ENCODE measurements around the gene MGST1. TPM values are rescaled to one million over a fixed set of nuclear protein-coding genes. Genes with fewer than 3 reads are reported as not detected.
"Not testable (repeated sequence)": the region's sequence is repeated elsewhere in the genome, so short reads cannot be mapped to it uniquely, and the experiment has no call there.

The MGST1 gene
- total and polyA plus RNA-seq, 2 experiments from 2014 or later: 44.8 to 261 TPM

GRCh38 chr12:16361142-16361783, 13.8 kb downstream of the MGST1 start:
- no peak overlapping the region for H3K4me3 ChIP-seq
- no peaks in the 10 kb centered on the region for H3K9me3 ChIP-seq (ENCODE audit: low read depth)
- no peak for DNase-seq (ENCODE audit: low read depth in 1 of 2, low spot score in 1 of 2)
- H3K36me3 ChIP-seq: no peaks in the 10 kb centered on the region
- TF ChIP-seq, protein P1, sequence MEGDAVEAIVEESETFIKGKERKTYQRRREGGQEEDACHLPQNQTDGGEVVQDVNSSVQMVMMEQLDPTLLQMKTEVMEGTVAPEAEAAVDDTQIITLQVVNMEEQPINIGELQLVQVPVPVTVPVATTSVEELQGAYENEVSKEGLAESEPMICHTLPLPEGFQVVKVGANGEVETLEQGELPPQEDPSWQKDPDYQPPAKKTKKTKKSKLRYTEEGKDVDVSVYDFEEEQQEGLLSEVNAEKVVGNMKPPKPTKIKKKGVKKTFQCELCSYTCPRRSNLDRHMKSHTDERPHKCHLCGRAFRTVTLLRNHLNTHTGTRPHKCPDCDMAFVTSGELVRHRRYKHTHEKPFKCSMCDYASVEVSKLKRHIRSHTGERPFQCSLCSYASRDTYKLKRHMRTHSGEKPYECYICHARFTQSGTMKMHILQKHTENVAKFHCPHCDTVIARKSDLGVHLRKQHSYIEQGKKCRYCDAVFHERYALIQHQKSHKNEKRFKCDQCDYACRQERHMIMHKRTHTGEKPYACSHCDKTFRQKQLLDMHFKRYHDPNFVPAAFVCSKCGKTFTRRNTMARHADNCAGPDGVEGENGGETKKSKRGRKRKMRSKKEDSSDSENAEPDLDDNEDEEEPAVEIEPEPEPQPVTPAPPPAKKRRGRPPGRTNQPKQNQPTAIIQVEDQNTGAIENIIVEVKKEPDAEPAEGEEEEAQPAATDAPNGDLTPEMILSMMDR (IDR thresholded peaks at IDR 0.05; ENCODE audit: low read depth, low read length): no peak
- H3K27ac ChIP-seq: no peak overlapping the region
- H3K4me1 ChIP-seq (ENCODE audit: low read depth): peaks cover 12% of the 10 kb centered on the region
- H3K27me3 ChIP-seq: no peaks in the 10 kb centered on the region

GRCh38 chr12:16362550-16362949, 15.1 kb downstream of the MGST1 start:
- TF ChIP-seq, protein P1 (IDR thresholded peaks at IDR 0.05; ENCODE audit: low read depth, low read length): no peak
- Histone ChIP-seq H3K4me3 (no peak overlapping the region), H3K36me3 (no peaks in the 10 kb centered on the region), H3K9me3 (ENCODE audit: low read depth) (no peaks in the 10 kb centered on the region), H3K27ac (no peak overlapping the region), H3K27me3 (no peaks in the 10 kb centered on the region), H3K4me1 (ENCODE audit: low read depth) (peaks cover 12% of the 10 kb centered on the region)
- DNase-seq (ENCODE audit: low read depth in 1 of 2, low spot score in 1 of 2): no peak

GRCh38 chr12:16369156-16369555, 21.7 kb downstream of the MGST1 start:
- TF ChIP-seq, protein P1 (IDR thresholded peaks at IDR 0.05; ENCODE audit: low read depth, low read length): no peak
- Histone ChIP-seq H3K4me1 (ENCODE audit: low read depth) (no peaks in the 10 kb centered on the region), H3K9me3 (ENCODE audit: low read depth) (no peaks in the 10 kb centered on the region), H3K27ac (no peak overlapping the region), H3K27me3 (no peaks in the 10 kb centered on the region), H3K4me3 (no peak overlapping the region), H3K36me3 (no peaks in the 10 kb centered on the region)
- no peak for DNase-seq (ENCODE audit: low read depth in 1 of 2, low spot score in 1 of 2)

DNA sequence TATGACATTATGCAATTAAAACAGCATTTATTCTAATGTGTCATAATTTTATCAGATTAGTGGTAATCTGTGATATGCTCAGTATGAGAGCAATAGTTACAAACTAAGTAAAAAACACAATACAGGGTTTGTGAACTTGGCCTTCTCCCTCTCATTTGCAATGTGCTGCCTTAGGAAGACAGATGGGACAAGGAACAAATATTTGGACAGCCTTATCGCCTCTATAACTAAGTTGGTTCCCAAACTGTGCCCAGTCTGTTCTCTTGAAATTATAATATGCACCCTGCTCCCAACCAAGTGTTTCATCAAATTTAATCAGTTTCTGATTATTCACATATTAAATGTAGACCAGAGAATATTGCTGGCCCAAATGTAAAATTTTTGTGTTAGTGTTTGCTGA, 22.7 kb downstream of the MGST1 start:
- H3K36me3 ChIP-seq: no peaks in the 10 kb centered on the region
- no peaks in the 10 kb centered on the region for H3K27me3 ChIP-seq
- no peak for DNase-seq (ENCODE audit: low read depth in 1 of 2, low spot score in 1 of 2)
- H3K27ac ChIP-seq: no peak overlapping the region
- no peaks in the 10 kb centered on the region for H3K4me1 ChIP-seq (ENCODE audit: low read depth)
- no peak overlapping the region for H3K4me3 ChIP-seq
- H3K9me3 ChIP-seq (ENCODE audit: low read depth): no peaks in the 10 kb centered on the region
- TF ChIP-seq, protein P1 (IDR thresholded peaks at IDR 0.05; ENCODE audit: low read depth, low read length): no peak

GRCh38 chr12:16382652-16383312, 35.3 kb downstream of the MGST1 start:
- not testable (repeated sequence) for H3K9me3 ChIP-seq (ENCODE audit: low read depth); H3K4me3 ChIP-seq; DNase-seq (ENCODE audit: low read depth in 1 of 2, low spot score in 1 of 2); H3K36me3 ChIP-seq; H3K27ac ChIP-seq; H3K27me3 ChIP-seq; H3K4me1 ChIP-seq (ENCODE audit: low read depth)

DNA sequence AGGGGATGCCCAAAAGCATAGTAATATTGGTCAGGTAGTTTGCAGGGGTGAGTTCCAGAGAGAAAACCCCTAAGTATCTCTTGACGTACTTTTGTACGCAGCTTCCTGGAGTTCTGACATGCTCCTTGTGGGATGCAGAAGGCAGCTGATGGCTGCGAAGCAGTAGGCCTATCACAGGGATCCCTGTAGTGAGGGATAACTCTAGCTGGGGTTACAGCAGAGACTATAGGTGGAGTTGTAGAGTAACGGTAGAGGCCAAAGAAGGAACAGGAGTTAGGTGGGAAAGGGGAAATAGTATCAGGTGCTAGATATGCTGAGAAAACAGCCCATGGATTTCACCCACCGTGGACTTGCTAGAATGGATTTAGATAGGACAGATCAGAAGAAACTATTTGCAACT, 37.3 kb downstream of the MGST1 start:
- no peaks in the 10 kb centered on the region for H3K27me3 ChIP-seq
- no peaks in the 10 kb centered on the region for H3K9me3 ChIP-seq (ENCODE audit: low read depth)
- DNase-seq (ENCODE audit: low read depth in 1 of 2, low spot score in 1 of 2): no peak
- no peak overlapping the region for H3K4me3 ChIP-seq
- H3K36me3 ChIP-seq: no peaks in the 10 kb centered on the region
- H3K27ac ChIP-seq: no peak overlapping the region
- TF ChIP-seq, protein P1 (IDR thresholded peaks at IDR 0.05; ENCODE audit: low read depth, low read length): no peak
- H3K4me1 ChIP-seq (ENCODE audit: low read depth): no peaks in the 10 kb centered on the region

Measured in cardiac muscle cell (in vitro differentiated cells and primary cell).